Kidney (tissue), 14 donors: ENCODE measurements around the gene DESI1. TPM values are rescaled to one million over a fixed set of nuclear protein-coding genes. Genes with fewer than 3 reads are reported as not detected.

ENCODE experiments used
- DNase-seq, 5 donors: peaks; one replicate each; pipeline ENCODE4 v3.0.0-alpha.2; 2013 to 2020
- FAIRE-seq: peaks from 2 replicates; lab custom pipeline; 2012; peaks lifted over from hg19 to GRCh38; lab: Jason Lieb, UNC
- H3K27ac ChIP-seq, 2 donors: one replicate each; pipeline ENCODE4 v1.7.0; 2013; ENCODE audit warnings: low read depth in 2 of 2, low read length in 2 of 2, inconsistent platforms in 1 of 2
- H3K27me3 ChIP-seq: one replicate; pipeline ENCODE4 v1.7.1; 2013; ENCODE audit warnings: low read length, inconsistent platforms; ENCODE audit not compliant: control insufficient read depth, insufficient read depth
- H3K36me3 ChIP-seq, 3 donors: one replicate each; pipeline versions ENCODE4 v1.7.0 to v1.7.1; 2013; ENCODE audit warnings: low read length in 3 of 3, control low read depth in 1 of 3, inconsistent platforms in 1 of 3; ENCODE audit not compliant: insufficient read depth in 3 of 3, control insufficient read depth in 2 of 3
- H3K4me1 ChIP-seq, 3 donors: one replicate each; pipeline versions ENCODE4 v1.7.0 to v1.7.1; 2013; ENCODE audit warnings: low read length in 3 of 3, inconsistent platforms in 1 of 3, low read depth in 1 of 3; ENCODE audit not compliant: control insufficient read depth in 2 of 3, insufficient read depth in 2 of 3
- H3K4me3 ChIP-seq, 3 donors: one replicate each; pipeline versions ENCODE4 v1.7.0 to v1.8.1; 2013; ENCODE audit warnings: low read length in 3 of 3, control low read depth in 1 of 3, inconsistent platforms in 1 of 3
- H3K9ac ChIP-seq, 3 donors: one replicate each; pipeline versions ENCODE4 v1.7.0 to v1.7.1; 2013; ENCODE audit warnings: low read length in 3 of 3, control low read depth in 1 of 3, inconsistent platforms in 1 of 3
- H3K9me3 ChIP-seq, 3 donors: one replicate each; pipeline versions ENCODE4 v1.7.0 to v1.7.1; 2013; ENCODE audit warnings: low read length in 3 of 3, control low read depth in 1 of 3, inconsistent platforms in 1 of 3; ENCODE audit not compliant: control insufficient read depth in 2 of 3, insufficient read depth in 1 of 3
- intact Hi-C: fragments of 100-400 bp; cut with DNase I; formaldehyde crosslinking; loops from one replicate; pipeline ENCODE4 v1.11.1; 2022
- polyA plus RNA-seq: library from polyadenylated mRNA; stranded (reverse); fragments of 350-450 nt; fragmentation: Illumina TruSeq; extraction: RNeasy Lipid Tissue Mini Kit (QIAGEN cat#74804); gene quantifications from one replicate; pipeline ENCODE4 v1.2.3, GENCODE V29; 2014; ENCODE audit warnings: low read depth, low replicate concordance; ENCODE audit not compliant: insufficient read depth
- total RNA-seq: library from RNA; stranded (reverse); fragmentation: NEBNext Ultra II Directional; extraction: Animal tissue kit (Norgen Biotek cat#: 25700); gene quantifications from one replicate; pipeline ENCODE4 v1.2.1, GENCODE V29; 2021
- TF ChIP-seq, protein P1 (sequence below): IDR thresholded peaks from 3 replicates; pipeline ENCODE4 v1.5.1; 2012; ENCODE audit warnings: mild to moderate bottlenecking, moderate library complexity, borderline replicate concordance; ENCODE audit not compliant: insufficient read depth; ENCODE audit errors: extremely low read depth
- donor health status: control.
- donor health status: control.
- donor health status: control.
- donor health status: control.
- donor health status: control.
- donor health status: DM: yes; HTN: yes; CAD: no.
- donor health status: Normal renal cell carcinoma (clear cell type).

Gene DESI1
- total and polyA plus RNA-seq, 2 donors from 2014 or later: 28.6 to 29.1 TPM

DNA sequence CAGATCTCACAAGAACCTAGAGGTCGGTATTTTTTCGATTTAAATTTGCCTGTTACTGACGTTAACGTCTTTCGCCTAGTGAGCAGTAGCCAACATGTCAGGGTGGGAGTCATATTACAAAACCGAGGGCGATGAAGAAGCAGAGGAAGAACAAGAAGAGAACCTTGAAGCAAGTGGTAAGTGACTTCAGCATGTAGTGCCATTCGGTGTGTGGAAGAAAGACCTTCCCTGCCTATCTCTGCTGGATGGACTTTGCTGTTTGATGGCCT lies 1.0 kb upstream of the DESI1 start:
- peaks cover 4 to 12% (median 10%) of the 10 kb centered on the region in 3 donors for H3K4me1 ChIP-seq
- FAIRE-seq (no peak), DNase-seq (no peak)
- H3K27me3 ChIP-seq: no peaks in the 10 kb centered on the region
- peak overlapping the region; percentile 92 to 94 (median 93) for H3K9ac ChIP-seq
- peaks cover 4 to 17% (median 6%) of the 10 kb centered on the region in 3 donors for H3K36me3 ChIP-seq
- TF ChIP-seq, protein P1, sequence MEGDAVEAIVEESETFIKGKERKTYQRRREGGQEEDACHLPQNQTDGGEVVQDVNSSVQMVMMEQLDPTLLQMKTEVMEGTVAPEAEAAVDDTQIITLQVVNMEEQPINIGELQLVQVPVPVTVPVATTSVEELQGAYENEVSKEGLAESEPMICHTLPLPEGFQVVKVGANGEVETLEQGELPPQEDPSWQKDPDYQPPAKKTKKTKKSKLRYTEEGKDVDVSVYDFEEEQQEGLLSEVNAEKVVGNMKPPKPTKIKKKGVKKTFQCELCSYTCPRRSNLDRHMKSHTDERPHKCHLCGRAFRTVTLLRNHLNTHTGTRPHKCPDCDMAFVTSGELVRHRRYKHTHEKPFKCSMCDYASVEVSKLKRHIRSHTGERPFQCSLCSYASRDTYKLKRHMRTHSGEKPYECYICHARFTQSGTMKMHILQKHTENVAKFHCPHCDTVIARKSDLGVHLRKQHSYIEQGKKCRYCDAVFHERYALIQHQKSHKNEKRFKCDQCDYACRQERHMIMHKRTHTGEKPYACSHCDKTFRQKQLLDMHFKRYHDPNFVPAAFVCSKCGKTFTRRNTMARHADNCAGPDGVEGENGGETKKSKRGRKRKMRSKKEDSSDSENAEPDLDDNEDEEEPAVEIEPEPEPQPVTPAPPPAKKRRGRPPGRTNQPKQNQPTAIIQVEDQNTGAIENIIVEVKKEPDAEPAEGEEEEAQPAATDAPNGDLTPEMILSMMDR: no peak
- intact Hi-C loops: no loop called here
- no peaks in the 10 kb centered on the region for H3K9me3 ChIP-seq
- H3K27ac ChIP-seq: peak overlapping the region; percentile 97
- peak overlapping the region; percentile 86 to 94 (median 89) for H3K4me3 ChIP-seq

DNA sequence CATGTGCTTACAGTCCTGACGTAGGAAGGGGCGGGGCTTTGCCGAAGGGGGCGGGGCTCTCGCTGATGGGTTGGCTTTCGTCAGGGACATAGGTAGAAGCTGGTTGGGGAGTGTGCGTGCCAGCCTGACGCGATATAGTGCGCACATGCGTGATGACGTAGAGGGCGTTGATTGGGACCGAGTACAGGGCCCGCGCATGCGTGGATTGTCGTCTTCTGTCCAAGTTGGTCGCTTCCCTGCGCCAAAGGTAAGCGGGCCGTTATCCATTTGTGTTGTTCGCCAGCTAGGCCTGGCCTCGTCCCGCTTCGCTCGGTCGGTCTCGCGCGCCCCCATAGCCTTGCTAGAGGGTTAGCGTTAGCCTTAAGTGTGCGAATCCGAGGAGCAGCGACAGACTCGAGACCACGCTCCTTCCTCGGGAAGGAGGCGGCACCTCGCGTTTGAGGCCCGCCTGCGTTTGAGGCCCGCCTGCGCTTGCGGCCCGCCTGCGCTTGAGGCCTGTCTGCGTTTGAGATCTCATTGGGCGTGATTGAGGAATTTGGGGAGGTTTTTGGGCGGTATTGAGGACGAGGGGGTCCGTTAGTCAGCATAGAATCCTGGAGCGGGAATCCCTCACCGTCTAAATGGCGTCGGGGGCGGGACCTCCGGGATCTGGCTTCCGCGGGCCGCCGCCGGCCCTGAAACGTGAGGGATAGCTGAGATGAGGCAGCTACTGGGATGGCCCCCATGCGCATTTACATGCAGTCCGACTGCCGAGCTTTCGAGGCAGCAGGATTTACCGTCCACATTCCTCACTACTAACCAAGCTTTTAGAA lies 462 bp upstream of the DESI1 start, which contains the start of gene XRCC6:
Gene XRCC6 (plus strand): TSS at position 197 of the 812 bp plus-strand sequence. CDS start 710 bp downstream, outside the sequence.
- peaks cover 4 to 16% (median 6%) of the 10 kb centered on the region in 3 donors for H3K36me3 ChIP-seq
- peak within 1 kb of the TSS; percentile 92 to 94 (median 93) for H3K9ac ChIP-seq
- DNase-seq (peak; percentile 100), FAIRE-seq (peak; percentile 66)
- peak within 1 kb of the TSS; percentile 86 to 94 (median 89) for H3K4me3 ChIP-seq
- intact Hi-C loops: no loop called here
- peak within 1 kb of the TSS; percentile 97 for H3K27ac ChIP-seq
- TF ChIP-seq, protein P1: no peak
- no peaks in the 10 kb centered on the region for H3K9me3 ChIP-seq
- no peaks in the 10 kb centered on the region for H3K27me3 ChIP-seq
- peaks cover 4 to 12% (median 10%) of the 10 kb centered on the region in 3 donors for H3K4me1 ChIP-seq

DNA sequence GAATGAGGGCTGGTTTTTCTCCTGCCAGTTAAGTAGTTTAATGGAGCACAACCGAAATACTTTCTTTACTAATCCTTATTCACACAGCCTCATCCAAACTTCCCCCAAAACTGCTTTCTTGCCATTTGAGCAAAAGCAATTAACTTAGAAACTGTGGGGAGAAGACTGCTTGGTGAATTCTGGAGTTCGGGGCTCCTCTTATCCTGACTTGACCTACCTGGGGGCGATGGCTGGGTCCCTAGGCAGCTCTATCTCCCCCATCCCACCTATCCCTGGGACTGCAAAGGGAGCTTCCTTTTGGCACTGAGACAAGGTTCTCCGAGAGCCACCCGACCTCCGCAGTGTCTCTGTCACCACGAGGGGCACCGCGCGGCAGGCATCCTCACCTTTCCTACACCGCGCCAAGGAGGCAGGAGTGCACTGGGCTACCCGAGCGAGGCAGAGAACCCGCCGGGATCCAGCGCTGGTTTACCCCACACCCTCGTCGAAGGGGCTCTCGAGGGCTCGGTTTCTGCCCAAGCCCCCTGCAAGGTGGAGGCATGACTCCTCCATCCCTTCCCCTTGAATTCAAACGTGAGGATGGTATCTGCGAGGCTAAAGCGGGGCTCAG lies 759 bp downstream of the DESI1 start:
- H3K4me3 ChIP-seq: peak overlapping the region; percentile 52 to 89 (median 84)
- peaks cover 4 to 12% (median 10%) of the 10 kb centered on the region in 3 donors for H3K4me1 ChIP-seq
- intact Hi-C loops: no loop called here
- H3K9me3 ChIP-seq: no peaks in the 10 kb centered on the region
- FAIRE-seq: no peak
- H3K27ac ChIP-seq: peak overlapping the region; percentile 95 to 97
- H3K9ac ChIP-seq: peak overlapping the region; percentile 12 to 92 (median 89)
- TF ChIP-seq, protein P1: no peak
- H3K27me3 ChIP-seq: no peaks in the 10 kb centered on the region
- peak; percentile 48 to 84 (median 68) for DNase-seq
- peaks cover 1 to 11% (median 2%) of the 10 kb centered on the region in 3 donors for H3K36me3 ChIP-seq
